ENCODE results near the gene PFKFB4.

DNA sequence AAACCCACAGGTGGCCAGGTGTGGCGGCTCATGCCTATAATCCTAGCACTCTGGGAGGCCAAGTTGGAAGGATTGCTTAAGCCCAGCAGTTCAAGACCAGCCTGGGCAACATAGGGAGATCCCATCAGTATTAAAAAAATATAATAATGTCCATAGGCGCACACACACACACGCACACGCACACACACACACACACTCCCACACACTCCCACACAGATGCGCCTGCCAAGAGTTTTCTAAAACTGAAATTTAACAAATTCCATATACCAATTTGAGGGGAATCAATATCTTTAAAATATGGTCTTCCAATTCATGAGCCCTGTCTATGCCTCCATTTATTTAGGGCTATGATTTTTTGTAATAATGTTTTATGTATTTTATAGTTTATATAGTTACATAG, 69.7 kb downstream of the PFKFB4 start:
- TF ChIP-seq, protein P1, sequence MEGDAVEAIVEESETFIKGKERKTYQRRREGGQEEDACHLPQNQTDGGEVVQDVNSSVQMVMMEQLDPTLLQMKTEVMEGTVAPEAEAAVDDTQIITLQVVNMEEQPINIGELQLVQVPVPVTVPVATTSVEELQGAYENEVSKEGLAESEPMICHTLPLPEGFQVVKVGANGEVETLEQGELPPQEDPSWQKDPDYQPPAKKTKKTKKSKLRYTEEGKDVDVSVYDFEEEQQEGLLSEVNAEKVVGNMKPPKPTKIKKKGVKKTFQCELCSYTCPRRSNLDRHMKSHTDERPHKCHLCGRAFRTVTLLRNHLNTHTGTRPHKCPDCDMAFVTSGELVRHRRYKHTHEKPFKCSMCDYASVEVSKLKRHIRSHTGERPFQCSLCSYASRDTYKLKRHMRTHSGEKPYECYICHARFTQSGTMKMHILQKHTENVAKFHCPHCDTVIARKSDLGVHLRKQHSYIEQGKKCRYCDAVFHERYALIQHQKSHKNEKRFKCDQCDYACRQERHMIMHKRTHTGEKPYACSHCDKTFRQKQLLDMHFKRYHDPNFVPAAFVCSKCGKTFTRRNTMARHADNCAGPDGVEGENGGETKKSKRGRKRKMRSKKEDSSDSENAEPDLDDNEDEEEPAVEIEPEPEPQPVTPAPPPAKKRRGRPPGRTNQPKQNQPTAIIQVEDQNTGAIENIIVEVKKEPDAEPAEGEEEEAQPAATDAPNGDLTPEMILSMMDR (tag by site-specific recombination; IDR thresholded peaks at IDR 0.05) = no peak
- TF ChIP-seq, protein P2, sequence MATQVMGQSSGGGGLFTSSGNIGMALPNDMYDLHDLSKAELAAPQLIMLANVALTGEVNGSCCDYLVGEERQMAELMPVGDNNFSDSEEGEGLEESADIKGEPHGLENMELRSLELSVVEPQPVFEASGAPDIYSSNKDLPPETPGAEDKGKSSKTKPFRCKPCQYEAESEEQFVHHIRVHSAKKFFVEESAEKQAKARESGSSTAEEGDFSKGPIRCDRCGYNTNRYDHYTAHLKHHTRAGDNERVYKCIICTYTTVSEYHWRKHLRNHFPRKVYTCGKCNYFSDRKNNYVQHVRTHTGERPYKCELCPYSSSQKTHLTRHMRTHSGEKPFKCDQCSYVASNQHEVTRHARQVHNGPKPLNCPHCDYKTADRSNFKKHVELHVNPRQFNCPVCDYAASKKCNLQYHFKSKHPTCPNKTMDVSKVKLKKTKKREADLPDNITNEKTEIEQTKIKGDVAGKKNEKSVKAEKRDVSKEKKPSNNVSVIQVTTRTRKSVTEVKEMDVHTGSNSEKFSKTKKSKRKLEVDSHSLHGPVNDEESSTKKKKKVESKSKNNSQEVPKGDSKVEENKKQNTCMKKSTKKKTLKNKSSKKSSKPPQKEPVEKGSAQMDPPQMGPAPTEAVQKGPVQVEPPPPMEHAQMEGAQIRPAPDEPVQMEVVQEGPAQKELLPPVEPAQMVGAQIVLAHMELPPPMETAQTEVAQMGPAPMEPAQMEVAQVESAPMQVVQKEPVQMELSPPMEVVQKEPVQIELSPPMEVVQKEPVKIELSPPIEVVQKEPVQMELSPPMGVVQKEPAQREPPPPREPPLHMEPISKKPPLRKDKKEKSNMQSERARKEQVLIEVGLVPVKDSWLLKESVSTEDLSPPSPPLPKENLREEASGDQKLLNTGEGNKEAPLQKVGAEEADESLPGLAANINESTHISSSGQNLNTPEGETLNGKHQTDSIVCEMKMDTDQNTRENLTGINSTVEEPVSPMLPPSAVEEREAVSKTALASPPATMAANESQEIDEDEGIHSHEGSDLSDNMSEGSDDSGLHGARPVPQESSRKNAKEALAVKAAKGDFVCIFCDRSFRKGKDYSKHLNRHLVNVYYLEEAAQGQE (tag by site-specific recombination; IDR thresholded peaks at IDR 0.05) = no peak
- TF ChIP-seq, protein P3, sequence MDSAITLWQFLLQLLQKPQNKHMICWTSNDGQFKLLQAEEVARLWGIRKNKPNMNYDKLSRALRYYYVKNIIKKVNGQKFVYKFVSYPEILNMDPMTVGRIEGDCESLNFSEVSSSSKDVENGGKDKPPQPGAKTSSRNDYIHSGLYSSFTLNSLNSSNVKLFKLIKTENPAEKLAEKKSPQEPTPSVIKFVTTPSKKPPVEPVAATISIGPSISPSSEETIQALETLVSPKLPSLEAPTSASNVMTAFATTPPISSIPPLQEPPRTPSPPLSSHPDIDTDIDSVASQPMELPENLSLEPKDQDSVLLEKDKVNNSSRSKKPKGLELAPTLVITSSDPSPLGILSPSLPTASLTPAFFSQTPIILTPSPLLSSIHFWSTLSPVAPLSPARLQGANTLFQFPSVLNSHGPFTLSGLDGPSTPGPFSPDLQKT (IDR thresholded peaks at IDR 0.05; ENCODE audit: borderline replicate concordance, low read depth, low read length) = no peak
- TF ChIP-seq ZNF423 (tag by site-specific recombination; IDR thresholded peaks at IDR 0.05) (no peak), ZBTB1 (tag by site-specific recombination; IDR thresholded peaks at IDR 0.05) (no peak), GLI4 (tag by site-specific recombination; IDR thresholded peaks at IDR 0.05) (no peak), ZNF391 (tag by site-specific recombination; IDR thresholded peaks at IDR 0.05; ENCODE audit: borderline replicate concordance, low read depth) (no peak)
- TF ChIP-seq, protein P4, sequence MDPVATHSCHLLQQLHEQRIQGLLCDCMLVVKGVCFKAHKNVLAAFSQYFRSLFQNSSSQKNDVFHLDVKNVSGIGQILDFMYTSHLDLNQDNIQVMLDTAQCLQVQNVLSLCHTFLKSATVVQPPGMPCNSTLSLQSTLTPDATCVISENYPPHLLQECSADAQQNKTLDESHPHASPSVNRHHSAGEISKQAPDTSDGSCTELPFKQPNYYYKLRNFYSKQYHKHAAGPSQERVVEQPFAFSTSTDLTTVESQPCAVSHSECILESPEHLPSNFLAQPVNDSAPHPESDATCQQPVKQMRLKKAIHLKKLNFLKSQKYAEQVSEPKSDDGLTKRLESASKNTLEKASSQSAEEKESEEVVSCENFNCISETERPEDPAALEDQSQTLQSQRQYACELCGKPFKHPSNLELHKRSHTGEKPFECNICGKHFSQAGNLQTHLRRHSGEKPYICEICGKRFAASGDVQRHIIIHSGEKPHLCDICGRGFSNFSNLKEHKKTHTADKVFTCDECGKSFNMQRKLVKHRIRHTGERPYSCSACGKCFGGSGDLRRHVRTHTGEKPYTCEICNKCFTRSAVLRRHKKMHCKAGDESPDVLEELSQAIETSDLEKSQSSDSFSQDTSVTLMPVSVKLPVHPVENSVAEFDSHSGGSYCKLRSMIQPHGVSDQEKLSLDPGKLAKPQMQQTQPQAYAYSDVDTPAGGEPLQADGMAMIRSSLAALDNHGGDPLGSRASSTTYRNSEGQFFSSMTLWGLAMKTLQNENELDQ (tag by site-specific recombination; IDR thresholded peaks at IDR 0.05; ENCODE audit: low read depth) = no peak
